HEK293 (cell line): ENCODE results near the gene USP32.
"Not testable (repeated sequence)": the region's sequence is repeated elsewhere in the genome, so short reads cannot be mapped to it uniquely, and the experiment has no call there.

Experiments
- REPIN1 ChIP-seq: fragments of 450-650 bp; formaldehyde crosslinking; IDR thresholded peaks from 2 replicates; pipeline ENCODE4 v1.5.1; 2017; ENCODE audit warnings: missing biosample characterization, missing genetic modification characterization, low read depth
- SALL2 ChIP-seq: fragments of 450-650 bp; formaldehyde crosslinking; IDR thresholded peaks from 2 replicates; pipeline ENCODE4 v1.5.0; 2017; ENCODE audit warnings: missing biosample characterization, mild to moderate bottlenecking, missing genetic modification characterization, borderline replicate concordance
- ZBTB20 ChIP-seq: fragments of 450-650 bp; formaldehyde crosslinking; IDR thresholded peaks from 2 replicates; pipeline ENCODE4 v1.5.1; 2016; ENCODE audit warnings: missing biosample characterization, missing genetic modification characterization
- ZNF140 ChIP-seq: fragments of 450-650 bp; formaldehyde crosslinking; IDR thresholded peaks from 2 replicates; pipeline ENCODE4 v1.5.1; 2016; ENCODE audit warnings: missing biosample characterization, missing genetic modification characterization
- ZNF48 ChIP-seq: fragments of 450-650 bp; formaldehyde crosslinking; IDR thresholded peaks from 2 replicates; pipeline ENCODE4 v1.5.1; 2016; ENCODE audit warnings: missing biosample characterization, missing genetic modification characterization
- ZNF658 ChIP-seq: fragments of 450-650 bp; formaldehyde crosslinking; IDR thresholded peaks from 2 replicates; pipeline ENCODE4; 2016; ENCODE audit warnings: missing biosample characterization, missing genetic modification characterization
- TF ChIP-seq, protein P1 (sequence below): fragments of 450-650 bp; formaldehyde crosslinking; IDR thresholded peaks from 2 replicates; pipeline ENCODE4 v1.5.1; 2016; ENCODE audit warnings: missing biosample characterization, missing genetic modification characterization
- TF ChIP-seq, protein P2 (sequence below): fragments of 450-650 bp; formaldehyde crosslinking; IDR thresholded peaks from 2 replicates; pipeline ENCODE4 v1.5.1; 2016; ENCODE audit warnings: missing biosample characterization, missing genetic modification characterization, low read depth
- TF ChIP-seq, protein P3 (sequence below): fragments of 450-650 bp; formaldehyde crosslinking; IDR thresholded peaks from 2 replicates; pipeline ENCODE4 v1.5.1; 2016; ENCODE audit warnings: missing biosample characterization, missing genetic modification characterization

DNA sequence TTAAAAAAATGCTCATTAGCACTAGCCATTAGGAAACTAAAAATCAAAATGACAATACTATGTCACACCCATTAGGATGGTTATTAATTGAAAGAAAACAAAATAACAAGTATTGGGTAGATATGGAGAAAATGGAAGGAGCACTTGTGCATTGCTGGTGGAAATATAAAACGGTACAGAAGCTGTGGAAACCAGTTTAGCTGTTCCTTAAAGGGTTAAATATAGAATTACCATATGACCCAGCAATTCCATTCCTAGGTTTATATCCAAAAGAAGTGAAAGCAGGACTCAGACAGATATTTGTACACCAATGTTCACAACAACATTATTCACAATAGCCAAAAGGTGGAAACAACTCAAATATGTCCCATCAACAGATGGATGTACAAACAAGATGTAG lies 13.7 kb downstream of the USP32 start:
- TF ChIP-seq ZNF140, SALL2, ZBTB20, ZNF48, ZNF658, REPIN1 (tag by site-specific recombination): not testable (repeated sequence)
- TF ChIP-seq, protein P1, sequence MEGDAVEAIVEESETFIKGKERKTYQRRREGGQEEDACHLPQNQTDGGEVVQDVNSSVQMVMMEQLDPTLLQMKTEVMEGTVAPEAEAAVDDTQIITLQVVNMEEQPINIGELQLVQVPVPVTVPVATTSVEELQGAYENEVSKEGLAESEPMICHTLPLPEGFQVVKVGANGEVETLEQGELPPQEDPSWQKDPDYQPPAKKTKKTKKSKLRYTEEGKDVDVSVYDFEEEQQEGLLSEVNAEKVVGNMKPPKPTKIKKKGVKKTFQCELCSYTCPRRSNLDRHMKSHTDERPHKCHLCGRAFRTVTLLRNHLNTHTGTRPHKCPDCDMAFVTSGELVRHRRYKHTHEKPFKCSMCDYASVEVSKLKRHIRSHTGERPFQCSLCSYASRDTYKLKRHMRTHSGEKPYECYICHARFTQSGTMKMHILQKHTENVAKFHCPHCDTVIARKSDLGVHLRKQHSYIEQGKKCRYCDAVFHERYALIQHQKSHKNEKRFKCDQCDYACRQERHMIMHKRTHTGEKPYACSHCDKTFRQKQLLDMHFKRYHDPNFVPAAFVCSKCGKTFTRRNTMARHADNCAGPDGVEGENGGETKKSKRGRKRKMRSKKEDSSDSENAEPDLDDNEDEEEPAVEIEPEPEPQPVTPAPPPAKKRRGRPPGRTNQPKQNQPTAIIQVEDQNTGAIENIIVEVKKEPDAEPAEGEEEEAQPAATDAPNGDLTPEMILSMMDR (tag by site-specific recombination) = not testable (repeated sequence)
- TF ChIP-seq, protein P2, sequence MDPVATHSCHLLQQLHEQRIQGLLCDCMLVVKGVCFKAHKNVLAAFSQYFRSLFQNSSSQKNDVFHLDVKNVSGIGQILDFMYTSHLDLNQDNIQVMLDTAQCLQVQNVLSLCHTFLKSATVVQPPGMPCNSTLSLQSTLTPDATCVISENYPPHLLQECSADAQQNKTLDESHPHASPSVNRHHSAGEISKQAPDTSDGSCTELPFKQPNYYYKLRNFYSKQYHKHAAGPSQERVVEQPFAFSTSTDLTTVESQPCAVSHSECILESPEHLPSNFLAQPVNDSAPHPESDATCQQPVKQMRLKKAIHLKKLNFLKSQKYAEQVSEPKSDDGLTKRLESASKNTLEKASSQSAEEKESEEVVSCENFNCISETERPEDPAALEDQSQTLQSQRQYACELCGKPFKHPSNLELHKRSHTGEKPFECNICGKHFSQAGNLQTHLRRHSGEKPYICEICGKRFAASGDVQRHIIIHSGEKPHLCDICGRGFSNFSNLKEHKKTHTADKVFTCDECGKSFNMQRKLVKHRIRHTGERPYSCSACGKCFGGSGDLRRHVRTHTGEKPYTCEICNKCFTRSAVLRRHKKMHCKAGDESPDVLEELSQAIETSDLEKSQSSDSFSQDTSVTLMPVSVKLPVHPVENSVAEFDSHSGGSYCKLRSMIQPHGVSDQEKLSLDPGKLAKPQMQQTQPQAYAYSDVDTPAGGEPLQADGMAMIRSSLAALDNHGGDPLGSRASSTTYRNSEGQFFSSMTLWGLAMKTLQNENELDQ (tag by site-specific recombination) = not testable (repeated sequence)
- TF ChIP-seq, protein P3, sequence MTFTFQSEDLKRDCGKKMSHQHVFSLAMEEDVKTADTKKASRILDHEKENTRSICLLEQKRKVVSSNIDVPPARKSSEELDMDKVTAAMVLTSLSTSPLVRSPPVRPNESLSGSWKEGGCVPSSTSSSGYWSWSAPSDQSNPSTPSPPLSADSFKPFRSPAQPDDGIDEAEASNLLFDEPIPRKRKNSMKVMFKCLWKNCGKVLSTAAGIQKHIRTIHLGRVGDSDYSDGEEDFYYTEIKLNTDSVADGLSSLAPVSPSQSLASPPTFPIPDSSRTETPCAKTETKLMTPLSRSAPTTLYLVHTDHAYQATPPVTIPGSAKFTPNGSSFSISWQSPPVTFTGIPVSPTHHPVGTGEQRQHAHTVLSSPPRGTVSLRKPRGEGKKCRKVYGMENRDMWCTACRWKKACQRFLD = not testable (repeated sequence)
